Activated CD4-positive, alpha-beta T cell treated with anti-CD3 and anti-CD28 coated beads, Interleukin-2, Interleukin-4, amounts not matched to agents 100 ng/mL and 50 ng/mL, durations not matched to agents 16 hours and 8 hours (primary cell): ENCODE data around the gene REN.

Source experiments
- DNase-seq: peaks from one replicate; pipeline ENCODE4 v3.0.0-alpha.2; 2020; ENCODE audit warnings: low spot score

Gene REN

GRCh38 chr1:204190212-204191211 lies 24.4 kb upstream of the REN start:
- DNase-seq: peak; percentile 4

- peak; percentile 1 for DNase-seq
These were observed 23.0 kb upstream of the REN start for GRCh38 chr1:204188959-204189639.

DNA sequence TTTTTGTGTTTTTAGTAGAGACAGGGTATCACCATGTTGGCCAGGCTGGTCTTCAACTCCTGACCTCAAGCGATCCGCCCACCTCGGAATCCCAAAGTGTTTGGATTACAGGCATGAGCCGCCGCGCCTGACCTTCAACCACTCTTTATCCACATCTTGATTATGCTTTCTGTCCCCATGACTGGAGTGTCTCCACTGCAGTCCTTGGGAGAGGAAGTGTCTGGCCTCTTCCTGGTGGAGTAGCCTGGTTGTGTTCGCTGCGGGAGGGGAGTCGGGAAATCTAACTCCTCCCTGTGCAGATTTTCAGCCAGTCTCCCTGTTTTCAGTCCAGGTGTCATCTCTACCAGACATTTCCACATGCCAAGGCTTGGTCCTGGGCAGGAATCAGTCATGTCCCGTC lies 20.5 kb upstream of the REN start:
- no peak for DNase-seq

DNA sequence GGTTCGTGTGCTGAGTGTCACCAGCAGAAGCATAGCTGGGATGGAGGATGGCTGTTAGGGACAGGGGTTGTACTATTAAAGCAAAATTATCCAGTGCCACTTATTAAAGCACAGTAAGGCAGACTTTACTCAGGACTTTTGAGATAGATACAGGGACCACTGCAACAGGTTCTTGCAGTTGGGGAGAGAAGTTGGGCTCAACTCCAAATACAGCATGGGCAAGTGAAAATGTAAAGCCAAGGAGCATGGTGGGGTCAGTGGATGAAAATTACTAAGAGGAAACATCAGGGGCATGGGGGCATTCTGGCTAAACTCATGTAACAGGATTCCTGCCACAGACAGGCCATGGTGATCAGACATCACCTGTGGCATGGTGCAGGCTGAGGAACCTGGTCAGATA lies 15.0 kb upstream of the REN start:
- no peak for DNase-seq

DNA sequence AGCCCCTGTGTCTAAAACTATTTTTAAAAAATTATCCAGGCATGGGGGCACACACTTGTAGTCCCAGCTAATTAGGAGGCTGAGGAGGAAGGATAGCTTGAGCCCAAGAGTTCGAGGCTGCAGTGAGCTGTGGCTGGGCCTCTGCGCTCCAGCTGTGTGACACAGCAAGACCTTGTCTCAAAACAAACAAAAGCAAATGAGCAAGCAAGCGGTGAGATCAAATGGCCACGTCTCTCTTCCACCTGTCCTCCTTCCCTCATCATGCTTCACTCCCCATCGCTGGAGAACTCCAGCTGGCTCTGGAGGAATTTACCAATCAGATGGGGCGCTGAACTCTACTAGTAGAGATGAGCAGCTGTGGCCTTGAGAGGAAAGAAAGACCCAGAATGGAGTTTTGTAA lies 14.0 kb upstream of the REN start:
- no peak for DNase-seq

GRCh38 chr1:204178487-204179281 lies 12.5 kb upstream of the REN start:
- no peak for DNase-seq

GRCh38 chr1:204177133-204177532 lies 11.0 kb upstream of the REN start:
- no peak for DNase-seq

GRCh38 chr1:204176049-204176448 lies 9.9 kb upstream of the REN start:
- DNase-seq: no peak

GRCh38 chr1:204174958-204175357 lies 8.8 kb upstream of the REN start:
- no peak for DNase-seq

GRCh38 chr1:204172404-204173029 lies 6.4 kb upstream of the REN start:
- DNase-seq: no peak

DNA sequence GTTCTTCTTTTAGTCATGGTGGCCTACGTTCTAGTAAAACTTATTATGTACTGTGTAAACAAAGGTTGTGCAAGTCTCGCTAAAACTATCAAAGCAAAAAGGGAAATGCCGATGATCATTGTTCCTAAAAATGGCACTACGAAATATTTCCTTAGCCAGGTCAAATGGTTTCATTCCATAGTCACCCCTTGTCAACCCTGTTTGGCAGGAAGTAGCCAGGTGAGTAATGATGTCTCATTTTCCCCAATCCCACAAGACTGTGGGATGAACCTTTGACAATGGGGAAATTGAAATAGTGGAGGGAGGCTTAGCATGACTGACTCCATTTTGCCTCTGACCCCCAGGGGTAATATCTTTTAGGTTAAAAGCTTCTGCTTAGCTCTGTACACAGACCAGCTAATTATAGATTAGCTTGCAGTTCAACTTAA lies 5.6 kb upstream of the REN start:
- no peak for DNase-seq

- DNase-seq: no peak
These were observed 4.5 kb upstream of the REN start for GRCh38 chr1:204170494-204171155.

GRCh38 chr1:204169858-204170257 lies 3.7 kb upstream of the REN start:
- no peak for DNase-seq

DNA sequence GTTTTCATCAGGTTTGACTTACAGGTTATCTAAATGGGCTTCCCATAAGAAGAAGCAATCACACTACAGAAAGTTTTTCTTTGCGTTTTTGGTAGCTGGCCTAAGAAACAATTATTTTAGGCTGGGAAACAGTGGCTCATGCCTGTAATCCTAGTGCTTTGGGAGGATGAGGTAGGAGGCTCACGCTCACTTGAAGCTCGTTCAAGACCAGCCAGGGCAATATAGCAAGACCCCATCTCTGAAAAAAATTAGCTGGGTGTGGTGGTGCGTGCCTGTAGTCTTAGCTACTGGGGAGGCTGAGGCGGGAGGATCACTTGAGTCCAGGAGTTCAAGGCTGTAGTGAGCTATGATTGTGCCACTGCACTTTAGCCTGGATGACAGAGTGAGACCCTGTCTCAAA lies 1.6 kb upstream of the REN start:
- no peak for DNase-seq

DNA sequence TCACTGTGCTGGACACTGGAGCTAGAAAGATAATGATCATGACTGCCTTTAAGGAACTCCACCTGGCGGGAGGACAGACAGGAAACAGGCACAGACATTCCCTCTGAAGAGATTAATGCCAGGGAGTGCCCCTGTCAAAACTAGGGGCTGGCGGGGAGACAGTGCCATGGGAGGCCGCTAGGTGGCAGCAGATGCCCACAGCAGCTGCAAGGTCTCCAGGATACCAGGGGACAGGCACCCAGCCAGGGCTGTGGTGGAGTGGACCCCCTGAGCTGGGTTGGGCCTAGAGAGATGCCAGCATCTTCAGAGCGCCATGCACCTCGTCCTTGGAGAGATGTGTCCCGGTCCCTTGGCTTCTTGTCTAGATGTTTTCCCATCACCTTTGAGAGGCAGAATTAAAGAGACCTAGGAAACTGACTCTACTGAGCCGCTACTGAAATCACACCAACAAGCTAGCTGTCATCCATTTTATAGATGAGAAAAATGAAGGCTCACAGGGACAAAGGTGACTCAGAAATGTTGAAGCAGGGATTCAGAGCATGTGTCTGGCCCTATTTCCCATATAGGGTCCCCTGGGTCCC lies 3.6 kb downstream of the REN start:
- peak; percentile 73 for DNase-seq

- DNase-seq: no peak
These were observed 4.3 kb downstream of the REN start for GRCh38 chr1:204161609-204162493.

DNA sequence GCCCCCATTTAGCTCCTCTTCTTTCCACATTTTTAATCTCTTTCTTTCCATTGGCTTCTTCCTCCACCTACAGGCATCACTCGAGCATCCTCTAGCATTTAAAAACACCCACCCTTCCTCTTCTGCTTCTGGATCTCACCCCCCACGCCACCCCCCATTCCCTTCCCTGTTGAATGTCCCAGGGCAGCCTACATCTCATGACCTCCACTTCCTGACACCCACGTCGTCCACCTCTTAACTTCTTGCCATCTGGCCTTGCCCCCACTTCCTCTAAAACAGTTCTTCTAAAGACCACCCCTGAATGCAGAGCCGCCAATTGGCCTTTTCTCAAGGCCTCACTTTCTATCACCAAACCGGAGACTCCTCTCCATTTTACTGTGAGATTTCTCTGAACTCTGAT lies 8.2 kb downstream of the REN start:
- no peak for DNase-seq

- DNase-seq: no peak
These were observed 10.3 kb downstream of the REN start for GRCh38 chr1:204155881-204156280.

- DNase-seq: no peak
These were observed 11.4 kb downstream of the REN start for GRCh38 chr1:204154568-204155255.
